ENCODE data around the gene NBPF9.
"Not testable (repeated sequence)": the region's sequence is repeated elsewhere in the genome, so short reads cannot be mapped to it uniquely, and the experiment has no call there.

Gene NBPF9

GRCh38 chr1:149016626-149017025 is 86.7 kb downstream of the NBPF9 start:
- not testable (repeated sequence) for H3K4me3 ChIP-seq (ENCODE audit: low read depth, low read length)

- not testable (repeated sequence) for H3K4me3 ChIP-seq (ENCODE audit: low read depth, low read length)
These were observed 87.8 kb downstream of the NBPF9 start for GRCh38 chr1:149015522-149015921.

- H3K4me3 ChIP-seq (ENCODE audit: low read depth, low read length): not testable (repeated sequence)
These were observed 89.8 kb downstream of the NBPF9 start for GRCh38 chr1:149013513-149013912.

GRCh38 chr1:149012599-149012998 is 90.8 kb downstream of the NBPF9 start:
- H3K4me3 ChIP-seq (ENCODE audit: low read depth, low read length): not testable (repeated sequence)

GRCh38 chr1:149009761-149010160 is 93.6 kb downstream of the NBPF9 start:
- H3K4me3 ChIP-seq (ENCODE audit: low read depth, low read length): not testable (repeated sequence)

GRCh38 chr1:149008769-149009168 is 94.6 kb downstream of the NBPF9 start:
- H3K4me3 ChIP-seq (ENCODE audit: low read depth, low read length): not testable (repeated sequence)

- not testable (repeated sequence) for H3K4me3 ChIP-seq (ENCODE audit: low read depth, low read length)
These were observed 95.0 kb downstream of the NBPF9 start for GRCh38 chr1:149008326-149008725.

Data from WI38 (cell line).